Glutamatergic neuron (in vitro differentiated cells): ENCODE measurements around the gene RANBP17. TPM values are rescaled to one million over a fixed set of nuclear protein-coding genes. Genes with fewer than 3 reads are reported as not detected.

ENCODE experiments used
- DNase-seq: peaks from one replicate; pipeline ENCODE4 v3.0.0; 2022
- H3K27ac Mint-ChIP-seq: one replicate; pipeline ENCODE4 v1.8.0; 2020; ENCODE audit warnings: mild to moderate bottlenecking, mixed read lengths, inconsistent platforms; ENCODE audit not compliant: unreplicated experiment
- H3K27me3 Mint-ChIP-seq: one replicate; pipeline ENCODE4 v1.8.0; 2020; ENCODE audit warnings: mild to moderate bottlenecking, moderate library complexity, mixed read lengths, inconsistent platforms; ENCODE audit not compliant: unreplicated experiment
- H3K36me3 Mint-ChIP-seq: one replicate; pipeline ENCODE4 v1.8.0; 2020; ENCODE audit warnings: mild to moderate bottlenecking, mixed read lengths, inconsistent platforms; ENCODE audit not compliant: unreplicated experiment
- H3K4me1 Mint-ChIP-seq: one replicate; pipeline ENCODE4 v1.8.0; 2020; ENCODE audit warnings: mild to moderate bottlenecking, low read depth, mixed read lengths, inconsistent platforms; ENCODE audit not compliant: unreplicated experiment
- H3K4me3 Mint-ChIP-seq: one replicate; pipeline ENCODE4 v1.8.0; 2020; ENCODE audit warnings: mild to moderate bottlenecking, mixed read lengths, inconsistent platforms; ENCODE audit not compliant: unreplicated experiment
- H3K9me3 Mint-ChIP-seq: one replicate; pipeline ENCODE4 v1.8.0; 2020; ENCODE audit warnings: mild to moderate bottlenecking, moderate library complexity, mixed read lengths, inconsistent platforms; ENCODE audit not compliant: unreplicated experiment
- total RNA-seq: library from RNA; stranded (reverse); fragmentation: NEBNext Ultra II Directional; extraction: Animal tissue kit (Norgen Biotek cat#: 25700); gene quantifications from one replicate; pipeline ENCODE4 v1.2.1, GENCODE V29; 2021; ENCODE audit not compliant: unreplicated experiment
- TF ChIP-seq, protein P1 (sequence below): fragments of 200-600 bp; sonication (generic); IDR thresholded peaks from one replicate; pipeline ENCODE4 v1.5.0; 2021; ENCODE audit not compliant: partially characterized antibody, unreplicated experiment

Gene RANBP17
- total RNA-seq, 1 donor from 2014 or later, result 25.7 TPM

DNA sequence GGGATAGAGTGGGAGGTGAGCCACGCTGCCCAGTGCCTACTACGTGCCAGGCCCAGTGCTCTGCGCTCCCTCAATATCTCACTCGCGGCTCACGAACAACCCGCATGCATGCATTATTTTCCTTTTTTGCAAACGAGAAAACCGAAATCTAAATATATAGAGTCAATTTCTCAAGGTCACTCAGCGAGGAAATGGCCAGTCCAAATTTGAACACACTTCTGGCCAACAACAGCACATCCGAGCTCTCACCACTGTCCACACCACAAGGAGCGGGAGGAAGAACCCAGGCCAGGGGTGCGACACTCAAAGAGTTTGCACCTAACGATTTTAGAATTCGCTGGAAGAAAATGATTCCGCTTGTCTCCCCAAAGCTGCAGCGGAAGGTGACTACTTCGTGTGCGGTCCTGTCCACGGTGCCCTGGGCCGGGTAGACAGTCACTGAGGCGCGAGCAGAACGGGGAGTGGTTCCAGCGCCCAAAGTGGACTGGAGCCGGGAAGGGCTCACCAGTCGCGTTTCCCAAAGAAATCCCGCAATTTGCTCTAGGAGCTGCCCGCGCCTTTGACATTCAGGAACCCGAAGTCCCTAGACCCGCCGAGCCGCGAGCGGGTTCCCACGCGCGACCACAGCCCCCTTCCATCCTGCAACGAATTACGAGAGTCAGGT is 446.1 kb downstream of the RANBP17 start:
- peaks cover 27% of the 10 kb centered on the region for H3K4me1 Mint-ChIP-seq
- peak overlapping the region; percentile 81 for H3K27ac Mint-ChIP-seq

DNA sequence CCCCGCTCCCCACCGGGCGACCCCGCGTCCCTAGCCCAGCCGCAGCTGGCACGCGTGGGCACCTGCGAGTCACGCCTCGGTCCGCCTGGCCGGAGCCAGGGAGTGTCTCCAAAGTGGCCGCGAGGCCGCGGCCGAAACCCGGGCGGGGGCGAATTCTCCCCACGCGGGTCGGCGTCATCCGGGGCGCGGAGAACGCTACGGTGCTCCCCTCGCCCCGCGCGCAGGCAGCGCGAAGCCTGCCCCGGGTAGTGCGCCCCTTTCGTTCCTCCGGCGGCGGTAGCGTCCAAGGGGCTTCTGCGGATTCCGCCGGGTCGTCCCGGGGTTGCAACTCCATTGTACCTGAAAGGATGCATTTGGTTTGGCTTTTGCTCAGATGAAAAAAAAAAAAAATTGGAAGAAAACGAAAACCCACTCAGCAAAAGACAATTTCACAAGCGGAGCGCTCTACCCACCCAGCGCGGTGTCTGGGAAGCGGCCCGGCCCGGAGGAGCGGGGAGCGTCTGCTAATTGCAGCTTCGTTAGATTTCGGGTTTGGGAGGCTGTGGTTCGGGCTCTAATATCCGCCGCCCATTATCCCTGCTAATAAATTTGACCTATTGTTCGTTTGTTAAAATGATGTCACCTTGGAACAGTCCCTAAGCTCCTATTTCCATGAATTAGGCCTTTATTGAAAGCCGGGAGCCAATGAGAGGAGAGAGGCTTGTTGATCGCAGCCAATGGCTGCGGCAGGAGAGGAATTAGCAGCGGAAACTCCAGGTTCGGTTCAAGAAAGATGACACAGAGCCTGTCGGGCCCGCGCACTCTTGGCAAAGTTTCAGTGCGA is 446.8 kb downstream of the RANBP17 start, which contains the start of gene TLX3:
TSS of gene TLX3 (plus strand) at position 796 of the 823 bp plus-strand sequence. CDS start 118 bp downstream, outside the sequence.
- Mint-ChIP-seq H3K27me3 (peaks cover 42% of the 10 kb centered on the region), H3K27ac (peak within 1 kb of the TSS; percentile 94), H3K9me3 (peaks cover 34% of the 10 kb centered on the region), H3K4me1 (peaks cover 25% of the 10 kb centered on the region), H3K36me3 (peaks cover 14% of the 10 kb centered on the region), H3K4me3 (peak within 1 kb of the TSS; percentile 95)
- peak; percentile 78 for DNase-seq
- TF ChIP-seq, protein P1, sequence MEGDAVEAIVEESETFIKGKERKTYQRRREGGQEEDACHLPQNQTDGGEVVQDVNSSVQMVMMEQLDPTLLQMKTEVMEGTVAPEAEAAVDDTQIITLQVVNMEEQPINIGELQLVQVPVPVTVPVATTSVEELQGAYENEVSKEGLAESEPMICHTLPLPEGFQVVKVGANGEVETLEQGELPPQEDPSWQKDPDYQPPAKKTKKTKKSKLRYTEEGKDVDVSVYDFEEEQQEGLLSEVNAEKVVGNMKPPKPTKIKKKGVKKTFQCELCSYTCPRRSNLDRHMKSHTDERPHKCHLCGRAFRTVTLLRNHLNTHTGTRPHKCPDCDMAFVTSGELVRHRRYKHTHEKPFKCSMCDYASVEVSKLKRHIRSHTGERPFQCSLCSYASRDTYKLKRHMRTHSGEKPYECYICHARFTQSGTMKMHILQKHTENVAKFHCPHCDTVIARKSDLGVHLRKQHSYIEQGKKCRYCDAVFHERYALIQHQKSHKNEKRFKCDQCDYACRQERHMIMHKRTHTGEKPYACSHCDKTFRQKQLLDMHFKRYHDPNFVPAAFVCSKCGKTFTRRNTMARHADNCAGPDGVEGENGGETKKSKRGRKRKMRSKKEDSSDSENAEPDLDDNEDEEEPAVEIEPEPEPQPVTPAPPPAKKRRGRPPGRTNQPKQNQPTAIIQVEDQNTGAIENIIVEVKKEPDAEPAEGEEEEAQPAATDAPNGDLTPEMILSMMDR, result no peak

More for the DNA sequence above, 446.1 kb downstream of the RANBP17 start:
- Mint-ChIP-seq H3K9me3 (peaks cover 28% of the 10 kb centered on the region), H3K36me3 (peaks cover 11% of the 10 kb centered on the region), H3K4me3 (peak overlapping the region; percentile 95), H3K27me3 (peaks cover 36% of the 10 kb centered on the region)
- TF ChIP-seq, protein P1, result no peak
- DNase-seq, result no peak

DNA sequence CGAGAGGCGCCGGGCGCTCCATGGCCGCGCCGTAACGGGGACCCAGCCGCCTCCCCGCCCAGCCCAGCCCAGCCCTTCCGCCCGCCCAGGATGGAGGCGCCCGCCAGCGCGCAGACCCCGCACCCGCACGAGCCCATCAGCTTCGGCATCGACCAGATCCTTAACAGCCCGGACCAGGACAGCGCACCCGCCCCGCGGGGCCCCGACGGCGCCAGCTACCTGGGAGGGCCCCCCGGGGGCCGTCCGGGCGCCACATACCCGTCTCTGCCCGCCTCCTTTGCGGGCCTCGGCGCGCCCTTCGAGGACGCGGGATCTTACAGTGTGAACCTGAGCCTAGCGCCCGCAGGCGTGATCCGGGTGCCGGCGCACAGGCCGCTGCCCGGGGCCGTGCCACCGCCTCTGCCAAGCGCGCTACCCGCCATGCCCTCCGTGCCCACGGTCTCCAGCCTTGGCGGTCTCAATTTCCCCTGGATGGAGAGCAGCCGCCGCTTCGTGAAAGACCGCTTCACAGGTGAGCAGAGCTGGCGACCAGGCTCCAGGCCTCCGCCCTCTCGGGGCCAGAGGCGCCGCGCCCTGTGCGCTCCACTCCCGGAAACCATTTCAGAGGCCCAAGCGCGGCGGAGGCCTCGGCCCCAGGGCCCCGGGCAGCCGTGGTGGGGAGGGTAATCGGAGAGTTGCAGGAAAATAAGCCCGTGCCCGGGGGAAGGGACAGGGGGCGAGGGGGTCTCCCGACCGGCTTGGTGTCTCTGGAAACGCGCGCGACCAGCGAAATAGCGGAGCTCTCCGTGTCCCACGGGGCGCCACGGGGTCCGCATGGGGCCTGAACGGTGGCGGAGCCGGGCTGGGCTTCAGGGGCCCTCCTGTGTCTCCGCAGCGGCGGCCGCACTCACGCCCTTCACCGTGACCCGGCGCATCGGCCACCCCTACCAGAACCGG is 447.7 kb downstream of the RANBP17 start:
- Mint-ChIP-seq H3K9me3 (peaks cover 41% of the 10 kb centered on the region), H3K27ac (peak overlapping the region; percentile 94), H3K36me3 (peaks cover 14% of the 10 kb centered on the region), H3K27me3 (peaks cover 43% of the 10 kb centered on the region), H3K4me3 (peak overlapping the region; percentile 91), H3K4me1 (peaks cover 19% of the 10 kb centered on the region)
- TF ChIP-seq, protein P1, result no peak
- DNase-seq, result peak; percentile 75

GRCh38 chr5:171310212-171310818 is 448.5 kb downstream of the RANBP17 start:
- peaks cover 17% of the 10 kb centered on the region for H3K4me1 Mint-ChIP-seq
- peak; percentile 79 for DNase-seq
- H3K4me3 Mint-ChIP-seq, result peak overlapping the region; percentile 91
- H3K36me3 Mint-ChIP-seq, result peaks cover 14% of the 10 kb centered on the region
- peak overlapping the region; percentile 92 for H3K27ac Mint-ChIP-seq
- H3K27me3 Mint-ChIP-seq, result peaks cover 46% of the 10 kb centered on the region
- TF ChIP-seq, protein P1, result peak; percentile 79
- H3K9me3 Mint-ChIP-seq, result peaks cover 41% of the 10 kb centered on the region
